ENCODE results near the gene LRRK2. TPM values are rescaled to one million over a fixed set of nuclear protein-coding genes. Genes with fewer than 3 reads are reported as not detected.

The LRRK2 gene
- total RNA-seq, 1 donor from 2014 or later, result 2.1 TPM

GRCh38 chr12:40287369-40287975, 62.7 kb downstream of the LRRK2 start:
- no peak for DNase-seq (ENCODE audit: low read depth, low spot score)
- peaks cover 5% of the 10 kb centered on the region for H3K9me3 Mint-ChIP-seq
- TF ChIP-seq, protein P1, sequence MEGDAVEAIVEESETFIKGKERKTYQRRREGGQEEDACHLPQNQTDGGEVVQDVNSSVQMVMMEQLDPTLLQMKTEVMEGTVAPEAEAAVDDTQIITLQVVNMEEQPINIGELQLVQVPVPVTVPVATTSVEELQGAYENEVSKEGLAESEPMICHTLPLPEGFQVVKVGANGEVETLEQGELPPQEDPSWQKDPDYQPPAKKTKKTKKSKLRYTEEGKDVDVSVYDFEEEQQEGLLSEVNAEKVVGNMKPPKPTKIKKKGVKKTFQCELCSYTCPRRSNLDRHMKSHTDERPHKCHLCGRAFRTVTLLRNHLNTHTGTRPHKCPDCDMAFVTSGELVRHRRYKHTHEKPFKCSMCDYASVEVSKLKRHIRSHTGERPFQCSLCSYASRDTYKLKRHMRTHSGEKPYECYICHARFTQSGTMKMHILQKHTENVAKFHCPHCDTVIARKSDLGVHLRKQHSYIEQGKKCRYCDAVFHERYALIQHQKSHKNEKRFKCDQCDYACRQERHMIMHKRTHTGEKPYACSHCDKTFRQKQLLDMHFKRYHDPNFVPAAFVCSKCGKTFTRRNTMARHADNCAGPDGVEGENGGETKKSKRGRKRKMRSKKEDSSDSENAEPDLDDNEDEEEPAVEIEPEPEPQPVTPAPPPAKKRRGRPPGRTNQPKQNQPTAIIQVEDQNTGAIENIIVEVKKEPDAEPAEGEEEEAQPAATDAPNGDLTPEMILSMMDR (conservative IDR thresholded peaks at IDR 0.05), result no peak
- no peak overlapping the region for H3K27ac Mint-ChIP-seq (ENCODE audit: unreplicated experiment)
- no peaks in the 10 kb centered on the region for H3K36me3 Mint-ChIP-seq (ENCODE audit: low read depth)
- H3K4me3 Mint-ChIP-seq, result no peak overlapping the region
- peaks cover 7% of the 10 kb centered on the region for H3K4me1 Mint-ChIP-seq
- no peaks in the 10 kb centered on the region for H3K27me3 Mint-ChIP-seq (ENCODE audit: low read depth)

DNA sequence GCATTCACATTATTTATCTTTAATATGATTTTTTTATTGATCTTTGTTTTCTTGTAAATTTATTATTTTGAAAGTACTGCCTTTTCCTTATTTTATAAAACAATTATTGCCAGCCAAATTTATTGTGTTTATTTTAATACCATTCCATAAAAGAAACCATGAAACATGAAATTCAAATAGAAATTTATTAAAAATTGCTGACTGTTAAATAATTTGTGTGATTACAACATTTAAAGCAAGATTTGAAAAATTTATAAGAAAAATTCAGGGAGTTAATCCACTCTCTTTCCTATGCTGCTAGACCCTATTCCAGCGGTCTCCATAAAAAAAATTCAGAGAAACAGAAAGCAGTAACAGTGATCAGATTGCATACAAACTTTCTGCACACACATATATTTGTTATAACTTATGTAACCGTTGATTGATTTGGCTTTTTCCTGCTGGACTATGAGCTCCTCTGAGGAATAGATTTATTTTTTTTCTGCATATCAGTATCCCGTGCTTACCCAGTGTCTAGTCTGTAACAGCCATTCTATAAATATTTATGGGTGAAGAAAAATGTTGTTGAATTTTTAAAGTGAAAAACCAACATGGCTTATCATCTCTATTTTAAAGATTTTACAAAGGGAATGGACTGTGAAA, 68.1 kb downstream of the LRRK2 start:
- H3K4me1 Mint-ChIP-seq, result no peaks in the 10 kb centered on the region
- H3K9me3 Mint-ChIP-seq, result peaks cover 9% of the 10 kb centered on the region
- no peak overlapping the region for H3K4me3 Mint-ChIP-seq

DNA sequence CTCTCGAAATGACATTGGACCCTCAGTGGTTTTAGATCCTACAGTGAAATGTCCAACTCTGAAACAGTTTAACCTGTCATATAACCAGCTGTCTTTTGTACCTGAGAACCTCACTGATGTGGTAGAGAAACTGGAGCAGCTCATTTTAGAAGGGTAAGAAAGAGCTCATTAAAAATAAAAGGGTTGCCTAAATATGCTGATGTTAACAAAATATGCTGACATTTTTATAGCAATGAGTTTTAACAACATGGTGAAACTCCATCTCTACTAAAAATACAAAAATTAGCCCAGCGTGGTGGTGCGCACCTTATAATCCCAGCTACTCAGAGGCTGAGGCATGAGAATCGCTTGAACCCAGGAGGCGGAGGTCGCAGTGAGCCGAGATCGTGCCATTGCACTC, 73.5 kb downstream of the LRRK2 start:
- DNase-seq (ENCODE audit: low read depth, low spot score), result no peak
- Mint-ChIP-seq H3K4me3 (no peak overlapping the region), H3K36me3 (ENCODE audit: low read depth) (no peaks in the 10 kb centered on the region), H3K9me3 (peaks cover 3% of the 10 kb centered on the region), H3K4me1 (no peaks in the 10 kb centered on the region), H3K27me3 (ENCODE audit: low read depth) (no peaks in the 10 kb centered on the region), H3K27ac (ENCODE audit: unreplicated experiment) (no peak overlapping the region)
- TF ChIP-seq, protein P1 (conservative IDR thresholded peaks at IDR 0.05), result no peak

More for the DNA sequence above, 68.1 kb downstream of the LRRK2 start:
- no peak overlapping the region for H3K27ac Mint-ChIP-seq (ENCODE audit: unreplicated experiment)
- no peaks in the 10 kb centered on the region for H3K27me3 Mint-ChIP-seq (ENCODE audit: low read depth)
- no peaks in the 10 kb centered on the region for H3K36me3 Mint-ChIP-seq (ENCODE audit: low read depth)
- DNase-seq (ENCODE audit: low read depth, low spot score), result no peak
- TF ChIP-seq, protein P1 (conservative IDR thresholded peaks at IDR 0.05), result no peak

GRCh38 chr12:40300490-40300889, 75.7 kb downstream of the LRRK2 start:
- Mint-ChIP-seq H3K36me3 (ENCODE audit: low read depth) (no peaks in the 10 kb centered on the region), H3K27ac (ENCODE audit: unreplicated experiment) (no peak overlapping the region), H3K27me3 (ENCODE audit: low read depth) (no peaks in the 10 kb centered on the region), H3K4me3 (no peak overlapping the region), H3K4me1 (no peaks in the 10 kb centered on the region), H3K9me3 (peaks cover 3% of the 10 kb centered on the region)
- TF ChIP-seq, protein P1 (conservative IDR thresholded peaks at IDR 0.05), result no peak
- no peak for DNase-seq (ENCODE audit: low read depth, low spot score)

GRCh38 chr12:40309001-40309400, 84.2 kb downstream of the LRRK2 start:
- Mint-ChIP-seq H3K4me1 (peaks cover 41% of the 10 kb centered on the region), H3K36me3 (ENCODE audit: low read depth) (no peaks in the 10 kb centered on the region), H3K4me3 (no peak overlapping the region), H3K27me3 (ENCODE audit: low read depth) (no peaks in the 10 kb centered on the region), H3K27ac (ENCODE audit: unreplicated experiment) (no peak overlapping the region), H3K9me3 (no peaks in the 10 kb centered on the region)
- no peak for DNase-seq (ENCODE audit: low read depth, low spot score)
- TF ChIP-seq, protein P1 (conservative IDR thresholded peaks at IDR 0.05), result no peak

Measured in neural crest cell (in vitro differentiated cells).